Stimulated activated CD8-positive, alpha-beta memory T cell treated with anti-CD3 and anti-CD28 coated beads, Interleukin-15, amount 100 ng/mL, for 1 hour (primary cell): ENCODE data around the gene EIF2S1.
A peak's percentile ranks its signal among the peaks of the same experiment; 100 is the strongest.
"Not testable (repeated sequence)": the region's sequence is repeated elsewhere in the genome, so short reads cannot be mapped to it uniquely, and the experiment has no call there.

Experiments used
- DNase-seq: peaks from one replicate; pipeline ENCODE4 v3.0.0-alpha.2; 2020; ENCODE audit warnings: low read depth

Gene EIF2S1

DNA sequence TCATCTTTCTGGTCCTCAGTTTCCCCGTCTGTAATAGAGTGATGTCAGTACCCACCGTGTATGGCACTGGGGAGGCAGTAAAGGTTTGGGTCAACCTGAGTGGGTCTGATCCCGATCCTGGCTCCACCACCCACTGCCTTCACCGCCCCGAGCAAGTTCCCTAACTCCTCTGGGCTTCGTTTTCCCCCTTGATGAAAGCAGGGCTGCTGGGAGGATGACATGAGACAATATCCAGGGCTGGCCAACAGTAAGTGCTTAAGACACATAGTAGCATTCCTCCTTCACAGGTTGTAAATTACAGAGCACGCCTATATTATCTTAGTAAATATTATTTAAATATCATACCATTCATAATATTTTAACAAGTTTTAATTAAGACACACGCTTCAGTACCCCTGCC, 51.2 kb downstream of the EIF2S1 start:
- DNase-seq, result no peak

DNA sequence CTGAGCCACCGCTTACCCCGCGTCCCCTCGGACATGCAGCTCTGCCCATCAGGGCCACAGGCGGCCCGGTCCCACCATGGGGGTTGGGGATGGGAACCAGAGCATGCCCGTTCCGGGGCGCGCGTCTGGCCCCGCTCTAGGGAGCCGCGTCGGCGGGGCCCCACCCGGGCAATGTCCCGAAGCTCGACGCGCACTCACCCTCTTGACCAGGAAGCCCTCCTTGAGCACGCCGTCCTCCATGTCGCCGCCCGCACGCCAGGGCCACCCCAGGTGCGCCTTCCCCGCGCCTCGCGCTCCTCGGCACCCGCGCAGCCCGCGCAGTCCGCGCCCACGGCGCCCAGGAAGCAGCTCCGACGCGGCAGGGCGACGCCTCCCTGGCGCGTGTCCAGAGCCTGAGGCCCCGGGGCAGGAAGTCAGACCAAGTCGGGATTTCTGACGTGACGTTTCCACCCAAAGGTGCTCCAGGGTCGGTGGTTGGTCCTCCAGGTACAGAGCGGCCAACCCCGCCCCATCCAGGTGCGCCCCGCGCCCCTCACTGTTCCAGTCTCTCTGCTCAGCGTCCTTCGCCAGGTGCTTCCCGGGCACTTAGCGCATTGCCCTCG, 51.8 kb downstream of the EIF2S1 start, which contains the start of gene PLEK2:
TSS of gene PLEK2 (minus strand) at position 346 of the 602 bp plus-strand sequence. CDS start at position 240, 106 bp downstream.
- DNase-seq, result no peak

DNA sequence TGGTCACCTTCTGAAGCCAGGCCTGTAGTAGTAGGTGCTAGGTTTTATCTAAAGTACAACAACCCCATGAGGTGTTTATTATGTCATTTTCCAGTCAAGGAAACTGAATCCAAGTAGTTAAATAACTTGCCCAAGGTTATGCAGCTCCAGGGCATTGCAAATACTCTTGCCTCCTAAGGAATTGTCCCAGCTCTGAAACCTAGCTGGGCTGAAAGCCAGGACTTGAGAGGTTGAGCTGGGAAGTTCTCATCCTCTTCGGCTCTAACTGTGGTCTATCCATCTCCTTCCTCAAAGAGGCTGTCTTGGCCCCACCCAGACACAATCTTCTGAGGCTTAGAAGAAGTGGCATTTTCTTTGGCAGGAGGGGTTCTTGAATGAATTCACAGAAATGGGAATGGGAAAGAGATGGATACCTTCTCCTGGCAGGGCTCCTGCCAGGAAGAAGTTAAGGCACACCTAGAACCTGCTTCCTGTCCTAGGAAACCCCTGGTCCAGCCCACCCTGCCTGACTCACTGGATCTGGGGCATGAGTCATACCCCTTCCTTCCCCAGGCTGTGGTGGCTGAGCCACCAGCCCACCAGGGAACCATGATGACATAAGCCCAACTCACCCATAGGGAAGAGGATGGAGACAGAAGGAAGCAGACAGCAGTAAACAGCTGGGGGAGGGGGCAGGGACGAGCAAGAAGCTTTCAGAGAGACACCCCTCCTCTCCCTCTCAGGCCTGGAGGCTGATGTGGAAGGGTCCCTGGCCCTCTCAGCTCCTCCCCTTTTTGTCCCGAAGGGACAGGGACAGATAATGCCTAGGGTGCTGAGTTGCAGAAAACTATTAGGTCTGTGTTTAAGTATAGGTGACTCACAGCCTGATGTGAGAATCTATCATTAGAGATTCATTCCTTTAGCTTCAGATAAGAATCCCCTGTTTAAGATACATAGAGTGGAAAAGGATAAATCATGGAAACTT, 54.0 kb downstream of the EIF2S1 start:
- DNase-seq, result no peak

DNA sequence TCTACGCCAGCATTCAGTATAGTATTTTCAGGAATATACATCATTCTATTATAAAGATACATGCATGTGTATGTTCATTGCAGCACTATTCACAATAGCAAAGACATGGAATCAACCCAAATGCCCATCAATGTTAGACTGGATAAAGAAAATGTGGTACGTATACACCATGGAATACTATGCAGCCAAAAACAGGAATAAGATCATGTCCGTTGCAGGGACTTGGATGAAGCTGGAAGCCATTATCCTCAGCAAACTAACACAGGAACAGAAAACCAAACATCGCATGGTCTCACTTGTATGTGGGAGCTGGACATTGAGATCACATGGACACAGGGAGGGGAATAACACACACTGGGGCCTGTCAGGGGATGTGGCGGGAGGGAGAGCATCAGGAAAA, 55.5 kb downstream of the EIF2S1 start:
- DNase-seq, result not testable (repeated sequence)

DNA sequence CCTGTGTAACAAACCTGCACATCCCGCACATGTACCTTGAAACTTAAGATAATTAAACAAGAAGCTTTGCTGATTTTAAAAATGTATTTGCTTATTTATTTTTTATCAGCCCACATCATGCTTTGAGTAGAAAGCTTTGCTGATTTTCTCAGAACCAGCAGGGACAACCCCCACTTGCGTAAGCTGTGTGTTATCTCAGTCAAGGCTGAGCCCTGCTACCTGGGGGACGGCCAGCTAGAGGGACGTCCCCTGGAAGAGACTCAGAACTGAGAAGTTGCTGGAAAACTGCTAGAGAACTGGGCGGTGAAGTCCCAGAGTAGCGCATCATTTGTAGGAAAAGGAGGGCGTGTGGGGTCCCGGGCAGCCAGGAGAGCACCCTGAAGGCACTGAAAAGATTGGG, 56.0 kb downstream of the EIF2S1 start:
- DNase-seq, result no peak

DNA sequence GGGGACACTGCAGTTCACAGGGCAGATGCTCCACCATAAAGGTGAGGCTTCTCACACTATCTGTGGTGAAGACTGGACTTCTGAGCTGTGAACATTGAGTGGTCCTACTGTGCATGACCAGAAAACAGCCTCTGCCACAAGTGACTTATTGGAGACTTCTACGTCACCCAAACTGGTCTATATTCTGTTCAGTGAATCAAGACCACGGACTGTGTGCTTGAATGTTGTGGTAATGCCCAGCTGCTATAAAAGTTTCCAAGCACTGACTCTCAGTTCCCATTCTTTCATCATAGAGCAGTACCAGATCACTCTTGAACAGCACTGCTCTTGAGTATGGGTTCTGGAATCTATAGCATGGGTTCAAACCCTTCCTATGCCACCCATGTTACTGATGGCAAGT, 56.7 kb downstream of the EIF2S1 start:
- no peak for DNase-seq

DNA sequence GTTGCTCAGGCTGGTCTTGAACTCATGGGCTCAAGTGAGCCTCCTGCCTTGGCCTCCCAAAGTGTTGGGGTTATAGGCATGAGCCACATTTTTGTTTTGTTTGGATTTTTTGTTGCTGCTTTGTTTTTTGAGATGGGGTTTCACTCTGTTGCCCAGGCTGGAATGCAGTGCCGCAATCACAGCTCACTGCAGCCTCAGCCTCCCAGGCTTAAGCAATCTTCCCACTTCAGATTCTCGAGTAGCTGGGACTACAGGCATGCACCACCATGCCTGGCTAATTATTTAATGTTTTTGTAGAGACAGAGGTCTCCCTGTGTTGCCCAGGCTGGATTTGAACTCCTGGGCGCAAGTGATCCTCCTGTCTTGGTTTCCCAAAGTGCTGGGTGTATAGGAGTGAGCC, 57.5 kb downstream of the EIF2S1 start:
- DNase-seq, result no peak

DNA sequence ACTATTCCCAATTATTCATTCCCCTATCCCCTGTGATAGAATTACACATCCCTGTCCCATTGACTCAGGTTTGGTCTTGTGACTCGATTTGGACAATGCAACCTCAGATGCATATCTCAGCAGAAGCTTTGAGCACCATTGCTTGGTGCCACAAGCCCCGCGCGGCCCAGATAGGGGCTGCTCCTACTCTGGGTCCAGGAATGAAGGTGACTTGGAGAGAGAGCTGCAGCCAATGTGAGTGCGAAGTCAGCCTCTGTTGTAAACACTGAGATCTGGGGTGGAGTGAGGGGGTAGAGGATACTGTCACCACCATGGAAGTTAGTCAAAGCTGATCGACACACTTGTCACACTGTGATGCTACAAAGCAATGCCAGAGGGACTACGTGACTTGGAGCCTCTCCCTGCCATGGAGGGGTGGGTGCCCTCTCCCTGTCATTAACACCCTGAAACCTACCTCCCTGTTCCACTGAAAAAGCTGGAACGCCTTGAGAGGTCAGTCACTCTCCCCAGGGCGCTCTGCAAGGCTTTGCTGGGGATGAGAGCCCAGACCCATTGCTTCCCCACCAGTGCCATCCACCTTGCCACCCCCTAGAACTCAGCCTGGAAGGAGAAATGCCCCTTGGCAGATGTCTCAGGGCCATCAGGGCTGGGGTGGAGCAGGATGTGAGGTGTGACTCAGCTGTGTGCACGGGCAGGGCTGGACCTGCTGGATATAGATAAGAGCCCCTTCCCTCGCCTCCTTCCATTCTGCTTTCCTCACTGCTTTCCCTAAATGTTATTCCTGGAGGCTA, 58.5 kb downstream of the EIF2S1 start:
- DNase-seq, result no peak

DNA sequence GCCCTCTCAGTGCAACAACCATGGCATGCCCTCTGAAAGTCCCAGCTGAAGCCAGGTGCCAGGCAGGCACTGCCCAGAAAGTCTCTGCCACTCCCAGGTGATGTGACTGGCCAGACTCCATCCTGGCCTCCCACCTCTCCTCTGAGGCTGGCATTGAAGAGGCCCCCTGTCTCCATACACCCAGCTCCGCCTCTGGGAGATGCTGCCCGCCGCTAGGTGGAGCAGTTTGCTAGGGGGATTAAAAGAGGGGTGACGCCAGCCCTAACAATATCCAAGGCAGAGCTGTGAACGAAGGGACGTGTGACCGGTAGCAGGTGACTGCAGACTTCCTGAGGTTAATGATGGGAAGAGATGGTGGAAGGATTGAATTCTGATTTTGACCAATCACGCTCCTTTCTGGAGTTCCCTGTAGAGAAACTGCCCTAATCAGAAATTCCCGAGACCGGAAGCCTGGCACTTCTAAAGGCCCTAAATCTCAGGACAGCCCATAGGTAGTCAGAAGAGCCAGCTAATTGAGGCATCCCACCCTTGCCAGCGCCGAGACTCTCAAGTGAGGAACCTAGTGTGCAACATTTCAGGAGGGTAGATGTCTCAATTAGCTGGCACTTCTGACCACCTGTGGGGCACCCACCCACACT, 60.1 kb downstream of the EIF2S1 start:
- no peak for DNase-seq

DNA sequence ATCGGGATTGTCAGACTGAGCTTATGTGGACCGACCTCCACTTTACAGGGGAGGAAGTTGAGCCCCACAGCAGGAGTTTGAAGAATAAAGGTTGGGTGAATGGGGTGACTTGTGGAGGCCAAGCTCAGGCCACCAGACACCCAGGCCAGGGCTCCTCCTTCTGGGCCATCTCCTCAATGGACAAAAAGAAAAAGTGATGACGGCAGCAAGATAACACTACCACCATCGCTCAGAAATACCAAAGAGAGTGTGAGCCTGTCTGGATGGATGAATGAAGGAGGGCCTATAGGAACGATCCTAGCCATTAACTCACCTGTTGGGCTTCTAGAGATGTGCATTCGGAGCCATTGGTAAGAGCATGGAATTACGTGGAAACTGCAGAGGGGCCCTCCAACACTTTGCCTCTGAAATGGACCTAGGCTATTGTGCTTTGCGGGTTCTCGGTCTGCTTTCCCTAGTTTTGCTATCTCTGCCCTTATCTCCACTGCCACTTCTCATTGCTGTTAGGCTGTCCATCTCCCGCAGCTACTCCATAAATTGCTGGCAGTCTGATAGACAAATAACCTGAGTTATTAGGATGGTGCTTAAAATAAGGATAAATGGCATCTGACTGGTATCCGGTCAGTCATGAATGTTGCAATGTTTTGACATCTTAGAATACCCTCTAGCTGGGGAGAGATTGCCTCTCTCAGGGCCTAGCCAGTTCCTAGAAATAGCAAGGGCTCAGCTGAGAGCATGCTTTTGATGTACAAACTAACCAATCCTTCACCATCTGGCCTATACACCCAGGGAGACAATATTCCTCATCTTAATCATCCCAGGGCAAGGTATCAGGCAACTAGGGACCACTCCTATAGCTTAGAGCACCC, 61.5 kb downstream of the EIF2S1 start:
- DNase-seq, result no peak

DNA sequence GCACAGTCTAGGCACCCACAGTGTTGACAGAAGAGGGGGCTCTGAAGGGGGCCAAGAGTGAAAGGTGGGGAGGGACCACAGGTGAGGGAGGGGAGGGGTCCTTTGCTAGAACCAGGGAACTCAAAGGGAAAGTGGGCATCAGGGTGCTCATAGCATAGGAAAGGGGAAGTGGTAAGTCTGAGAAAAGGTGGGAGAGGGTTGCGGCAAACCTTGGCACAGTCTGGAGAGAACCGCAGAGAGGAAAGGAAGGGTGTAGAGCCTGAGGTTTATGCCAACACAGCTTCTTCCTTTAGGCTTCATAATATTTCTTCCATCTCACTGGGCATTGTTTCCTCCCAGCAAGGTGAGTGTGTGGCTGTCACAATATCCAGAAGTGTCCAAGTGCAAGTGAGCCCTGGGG, 63.3 kb downstream of the EIF2S1 start:
- no peak for DNase-seq

DNA sequence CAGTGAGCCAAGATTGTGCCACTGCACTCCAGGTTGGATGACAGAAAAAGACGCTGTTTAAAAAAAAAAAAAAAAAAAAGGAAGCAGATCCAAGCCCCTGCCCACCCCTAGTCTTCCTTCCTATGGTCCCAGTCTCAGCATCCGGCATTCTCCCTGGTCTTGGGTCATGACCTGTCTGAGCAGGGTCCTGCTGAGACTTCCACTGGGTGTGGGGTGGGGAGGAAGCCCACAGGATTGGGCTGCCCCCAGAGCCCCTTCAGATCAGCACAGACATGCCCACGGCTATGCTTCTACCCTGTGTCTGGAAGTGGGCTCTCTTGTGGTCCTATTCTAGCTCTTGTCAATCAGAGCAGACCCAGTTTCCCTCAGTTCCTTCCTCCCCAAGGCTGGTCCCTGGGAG, 64.4 kb downstream of the EIF2S1 start:
- DNase-seq, result no peak

DNA sequence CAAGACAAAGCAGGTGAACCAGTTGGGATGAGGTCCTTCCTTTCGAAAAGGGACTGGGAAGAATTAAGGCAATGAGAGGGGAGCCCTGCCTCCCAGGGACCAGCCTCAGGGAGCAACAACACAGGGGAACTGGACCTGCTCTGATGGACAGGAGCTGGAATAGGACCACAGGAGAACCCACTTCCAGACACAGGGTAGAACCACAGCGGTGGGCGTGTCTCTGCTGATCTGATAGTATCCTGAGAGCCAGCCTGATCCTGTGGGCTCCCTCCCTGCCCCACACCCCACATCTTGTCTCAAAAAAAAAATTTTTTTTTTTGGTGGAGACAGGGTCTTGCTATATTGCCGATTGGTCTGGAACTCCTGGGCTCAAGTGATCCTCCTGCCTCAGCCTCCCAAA, 65.5 kb downstream of the EIF2S1 start:
- no peak for DNase-seq

DNA sequence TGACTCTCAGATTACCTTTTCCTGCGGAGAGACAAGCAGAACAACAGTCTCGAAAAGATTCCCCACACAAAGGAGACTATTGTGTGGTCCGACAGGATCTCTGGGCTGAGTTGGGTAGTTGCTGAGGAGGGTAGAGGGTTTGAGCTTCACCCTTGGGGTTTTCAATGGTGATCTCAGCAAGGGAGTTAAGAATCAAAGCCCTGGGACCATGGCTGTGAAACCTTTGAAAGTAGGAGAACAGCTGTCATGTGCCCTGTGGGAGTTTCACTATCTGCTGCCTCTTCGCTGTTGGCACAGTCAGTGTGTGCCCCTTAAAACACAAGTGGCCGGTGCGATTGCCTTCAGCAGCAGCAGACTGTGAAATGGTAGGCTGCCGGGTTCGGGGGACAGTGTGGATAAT, 66.0 kb downstream of the EIF2S1 start:
- DNase-seq, result no peak

DNA sequence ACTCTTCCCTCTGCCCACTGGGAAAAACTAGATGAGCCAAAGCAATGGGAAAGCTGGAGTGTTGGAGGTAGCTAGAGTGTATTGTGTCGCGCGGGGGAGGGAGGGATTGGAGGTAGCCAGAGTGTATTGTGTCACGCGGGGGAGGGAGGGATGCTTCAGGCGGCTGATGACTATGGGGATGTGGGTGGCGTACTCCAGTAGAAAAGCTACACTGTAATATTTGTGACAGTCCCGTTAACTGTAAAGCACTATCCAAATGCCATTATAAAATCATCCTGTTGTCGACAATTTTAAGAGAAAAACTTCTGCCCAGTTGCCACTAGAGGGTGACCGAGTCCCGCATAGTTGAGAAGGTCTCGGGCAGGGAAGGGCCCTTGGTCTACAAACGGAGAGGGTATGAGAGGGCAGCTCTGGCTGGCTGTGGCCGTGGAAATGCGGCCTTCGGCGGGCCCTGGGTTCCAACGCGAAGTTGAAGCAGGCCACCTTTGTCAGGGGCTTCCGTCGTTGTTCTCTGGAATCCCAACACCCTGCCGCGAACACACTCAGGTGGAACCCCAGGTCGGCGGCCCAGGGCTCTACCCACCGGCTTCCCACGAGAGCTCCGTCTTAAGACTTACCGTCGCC, 67.0 kb downstream of the EIF2S1 start:
- peak; percentile 37 for DNase-seq

DNA sequence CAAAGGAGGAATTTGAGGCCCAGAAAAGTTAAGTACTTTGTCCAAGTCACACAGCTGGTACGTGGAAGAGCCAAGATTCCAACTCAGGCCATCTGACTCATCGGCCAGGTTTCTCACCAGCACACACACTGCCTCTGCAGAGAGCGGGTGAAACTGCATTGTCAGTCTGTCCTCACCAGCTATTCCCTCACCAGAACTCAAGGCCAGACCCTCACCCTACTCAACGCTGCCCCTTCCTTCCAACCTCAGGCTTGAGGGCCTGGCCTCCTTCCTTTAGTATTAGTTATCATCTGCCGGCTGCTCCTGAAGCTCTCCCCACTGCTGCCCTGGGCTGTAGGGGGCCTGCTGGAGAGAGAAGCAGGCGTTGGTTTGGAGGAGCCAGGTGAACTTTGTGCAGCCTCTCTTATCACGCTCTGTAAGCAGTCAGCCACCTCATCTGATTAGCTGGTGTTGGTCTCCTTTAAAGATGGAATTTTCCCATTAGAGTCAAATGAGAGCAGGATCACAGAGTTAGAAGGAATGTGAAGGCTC, 68.4 kb downstream of the EIF2S1 start:
- no peak for DNase-seq

DNA sequence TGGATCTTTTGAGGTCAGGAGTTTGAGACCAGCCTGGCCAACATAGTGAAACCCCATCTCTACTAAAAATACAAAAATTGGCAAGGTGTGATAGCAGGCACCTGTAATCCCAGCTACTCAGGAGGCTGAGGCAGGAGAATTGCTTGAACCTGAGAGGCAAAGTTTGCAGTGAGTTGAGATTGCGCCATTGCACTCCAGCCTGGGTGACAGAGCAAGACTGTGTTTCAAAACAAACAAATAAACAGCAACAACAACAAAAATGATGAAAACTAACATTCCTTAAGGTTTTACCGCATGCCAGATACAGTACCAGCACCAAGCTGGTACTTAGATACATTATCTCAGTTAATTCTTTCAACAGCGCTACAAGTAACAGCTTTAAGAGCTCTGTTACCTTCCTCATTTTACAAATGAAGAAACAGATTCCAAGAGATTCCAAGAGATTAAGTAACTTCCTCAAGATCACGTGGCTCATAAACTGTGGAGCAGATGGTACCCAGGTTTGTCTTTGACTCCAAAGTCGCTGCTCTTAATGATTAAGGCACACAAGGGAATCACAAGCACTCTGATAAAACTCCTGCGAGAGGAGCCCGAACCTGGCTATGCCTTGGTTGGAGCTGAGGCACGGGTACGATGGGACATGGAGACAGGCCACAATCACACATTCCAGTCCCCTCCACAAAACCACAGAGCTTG, 69.5 kb downstream of the EIF2S1 start:
- DNase-seq, result no peak

DNA sequence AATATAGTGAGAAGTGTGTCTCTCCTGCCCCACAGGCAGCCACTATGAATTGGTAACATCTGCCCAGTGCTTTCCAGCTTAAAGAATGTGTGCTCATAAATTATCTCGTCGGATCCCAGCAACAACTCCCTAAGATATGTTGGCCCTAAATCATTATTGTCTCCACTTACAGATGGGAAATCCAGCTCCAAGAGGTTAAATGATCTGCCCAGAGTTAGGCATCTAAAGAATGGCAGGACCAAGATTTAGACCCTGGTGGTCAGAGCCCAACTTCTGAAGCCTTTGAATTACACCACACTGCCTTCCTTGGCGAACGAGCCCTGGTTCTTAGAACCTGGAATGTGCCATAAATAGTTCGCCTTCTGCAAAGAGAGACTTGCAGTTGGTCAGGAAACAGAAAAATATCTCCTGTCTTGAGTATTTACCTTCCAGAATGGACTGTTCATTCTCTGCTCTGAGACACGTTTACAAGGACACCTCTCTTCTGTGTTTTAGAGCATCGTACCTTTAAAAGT, 72.0 kb downstream of the EIF2S1 start:
- no peak for DNase-seq

DNA sequence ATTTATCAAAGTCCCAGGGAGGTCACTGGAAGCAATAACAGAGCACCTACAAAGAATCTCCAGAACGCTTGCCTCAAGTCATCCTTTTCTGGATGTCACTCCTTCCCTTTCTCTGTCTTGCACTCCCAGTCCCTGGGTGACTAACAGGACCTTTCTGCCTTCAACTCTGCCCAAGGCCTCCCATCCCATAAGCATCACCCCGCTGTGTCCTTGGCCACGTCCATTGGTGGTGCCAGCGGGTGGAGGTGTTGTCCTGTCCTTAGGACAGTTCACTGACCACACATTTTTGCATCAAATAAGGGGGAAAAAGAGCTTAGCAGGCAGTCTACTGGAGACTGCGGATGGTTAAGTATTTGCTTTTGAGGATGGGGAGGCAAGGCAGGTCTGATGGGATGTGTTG, 75.5 kb downstream of the EIF2S1 start:
- no peak for DNase-seq
